A673 (cell line): ENCODE data around the gene AHCYL2. TPM values are rescaled to one million over a fixed set of nuclear protein-coding genes. Genes with fewer than 3 reads are reported as not detected.

Experiments used
- BruUV-seq: library from RNA; stranded (reverse); fragments of 400-500 nt; replicated peaks from 2 replicates; lab custom pipeline; 2021; lab: Mats Ljungman, UMichigan
- CTCF ChIA-PET: fragments of 300-600 bp; sonication (Branson Sonifier 250); formaldehyde crosslinking; loops from one replicate; lab custom pipeline; 2022; ENCODE audit warnings: antibody characterized with exemption; lab: Charles Lee
- POLR2A ChIA-PET: fragments of 300-600 bp; sonication (Branson Sonifier 250); formaldehyde crosslinking; loops from one replicate; lab custom pipeline; 2022; ENCODE audit warnings: antibody characterized with exemption; ENCODE audit not compliant: low non-redundant PET; lab: Charles Lee
- DNase-seq: peaks from one replicate; pipeline ENCODE4 v3.0.0-alpha.2; 2015; ENCODE audit warnings: low spot score
- H3K27ac ChIP-seq: fragments of 200-600 bp; sonication (generic); 2 replicates; pipeline ENCODE4 v1.5.1; 2016; ENCODE audit warnings: mixed run types, low read depth, mild to moderate bottlenecking, mixed read lengths, antibody characterized with exemption, low read length; ENCODE audit not compliant: poor library complexity, severe bottlenecking
- H3K27me3 ChIP-seq: fragments of 200-600 bp; sonication (generic); replicated peaks from 2 replicates; pipeline ENCODE4 v1.6.1; 2017; ENCODE audit warnings: mixed run types, low read depth, mild to moderate bottlenecking, mixed read lengths, antibody characterized with exemption, low read length; ENCODE audit not compliant: insufficient read depth, poor library complexity
- H3K36me3 ChIP-seq: fragments of 200-600 bp; sonication (generic); 2 replicates; pipeline ENCODE4 v1.6.1; 2016; ENCODE audit warnings: mixed run types, mild to moderate bottlenecking, mixed read lengths, antibody characterized with exemption, low read length; ENCODE audit not compliant: insufficient read depth, poor library complexity, severe bottlenecking
- H3K4me1 ChIP-seq: fragments of 200-600 bp; sonication (generic); 2 replicates; pipeline ENCODE4 v1.6.1; 2017; ENCODE audit warnings: mixed run types, mild to moderate bottlenecking, mixed read lengths, antibody characterized with exemption, low read length; ENCODE audit not compliant: insufficient read depth, poor library complexity, severe bottlenecking
- H3K4me3 ChIP-seq: fragments of 200-600 bp; sonication (generic); 2 replicates; pipeline ENCODE4 v1.5.1; 2016; ENCODE audit warnings: low read depth, mixed run types, mild to moderate bottlenecking, mixed read lengths, low read length; ENCODE audit not compliant: poor library complexity, severe bottlenecking
- H3K9me3 ChIP-seq: fragments of 200-600 bp; sonication (generic); 2 replicates; pipeline ENCODE4 v1.6.1; 2016; ENCODE audit warnings: mixed run types, low read depth, mild to moderate bottlenecking, mixed read lengths, antibody characterized with exemption, low read length; ENCODE audit not compliant: poor library complexity, severe bottlenecking
- EZH2 ChIP-seq: fragments of 200-600 bp; sonication (generic); IDR thresholded peaks from 2 replicates; pipeline ENCODE4 v1.6.1; 2017; ENCODE audit warnings: borderline replicate concordance, low read depth, mild to moderate bottlenecking, mixed read lengths, antibody characterized with exemption, low read length; ENCODE audit not compliant: poor library complexity, severe bottlenecking
- intact Hi-C: fragments of 100-400 bp; cut with micrococcal nuclease; formaldehyde crosslinking; loops from one replicate; pipeline ENCODE4 v1.10.0; 2022; ENCODE audit not compliant: unreplicated experiment
- total RNA-seq: library from RNA; stranded (reverse); gene quantifications from 2 replicates; pipeline ENCODE4 v1.2.3, GENCODE V29; 2021
- TF ChIP-seq, protein P1 (sequence below): fragments of 300-800, 200-600 bp; sonication (generic); conservative IDR thresholded peaks from 2 replicates; pipeline ENCODE4 v1.5.1; 2017; ENCODE audit warnings: low read depth, mild to moderate bottlenecking, antibody characterized with exemption, low read length, moderate library complexity, mixed read lengths

The AHCYL2 gene
- total RNA-seq, 1 experiment from 2014 or later, result 35.2 TPM

DNA sequence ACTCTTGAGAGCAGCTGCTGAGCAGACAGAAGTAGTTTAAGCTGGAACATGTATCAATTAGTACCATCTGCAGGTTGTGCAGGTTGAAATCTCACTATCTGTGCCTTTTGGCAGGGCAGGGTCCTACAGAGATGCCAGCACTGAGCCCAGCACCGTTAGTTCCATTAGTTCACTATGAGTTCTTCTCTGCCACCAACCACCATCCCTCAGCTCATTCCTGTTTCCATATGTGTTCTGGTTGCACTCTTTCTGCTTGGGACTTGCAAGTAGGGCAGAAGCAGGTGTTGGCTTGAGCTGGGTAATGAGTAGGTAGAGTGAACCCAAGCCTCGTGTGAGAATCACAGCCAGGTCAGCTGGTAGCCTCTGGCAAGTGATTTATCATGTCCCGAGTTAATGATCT lies 33.6 kb upstream of the AHCYL2 start:
- intact Hi-C loops, result no loop called here
- peaks cover 11% of the 10 kb centered on the region for H3K4me1 ChIP-seq
- no peak overlapping the region for H3K4me3 ChIP-seq
- DNase-seq, result no peak
- H3K27ac ChIP-seq, result no peak overlapping the region
- TF ChIP-seq, protein P1, sequence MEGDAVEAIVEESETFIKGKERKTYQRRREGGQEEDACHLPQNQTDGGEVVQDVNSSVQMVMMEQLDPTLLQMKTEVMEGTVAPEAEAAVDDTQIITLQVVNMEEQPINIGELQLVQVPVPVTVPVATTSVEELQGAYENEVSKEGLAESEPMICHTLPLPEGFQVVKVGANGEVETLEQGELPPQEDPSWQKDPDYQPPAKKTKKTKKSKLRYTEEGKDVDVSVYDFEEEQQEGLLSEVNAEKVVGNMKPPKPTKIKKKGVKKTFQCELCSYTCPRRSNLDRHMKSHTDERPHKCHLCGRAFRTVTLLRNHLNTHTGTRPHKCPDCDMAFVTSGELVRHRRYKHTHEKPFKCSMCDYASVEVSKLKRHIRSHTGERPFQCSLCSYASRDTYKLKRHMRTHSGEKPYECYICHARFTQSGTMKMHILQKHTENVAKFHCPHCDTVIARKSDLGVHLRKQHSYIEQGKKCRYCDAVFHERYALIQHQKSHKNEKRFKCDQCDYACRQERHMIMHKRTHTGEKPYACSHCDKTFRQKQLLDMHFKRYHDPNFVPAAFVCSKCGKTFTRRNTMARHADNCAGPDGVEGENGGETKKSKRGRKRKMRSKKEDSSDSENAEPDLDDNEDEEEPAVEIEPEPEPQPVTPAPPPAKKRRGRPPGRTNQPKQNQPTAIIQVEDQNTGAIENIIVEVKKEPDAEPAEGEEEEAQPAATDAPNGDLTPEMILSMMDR, result no peak
- TF ChIP-seq EZH2, result no peak
- CTCF ChIA-PET, result no interaction called here
- POLR2A ChIA-PET, result no interaction called here
- H3K36me3 ChIP-seq, result no peaks in the 10 kb centered on the region
- no peaks in the 10 kb centered on the region for H3K27me3 ChIP-seq
- no peaks in the 10 kb centered on the region for H3K9me3 ChIP-seq
- no TSS peak for BruUV-seq

- intact Hi-C loops, result no loop called here
- POLR2A ChIA-PET, result no interaction called here
- no peaks in the 10 kb centered on the region for H3K27me3 ChIP-seq
- TF ChIP-seq EZH2, result no peak
- TF ChIP-seq, protein P1, result no peak
- H3K27ac ChIP-seq, result no peak overlapping the region
- CTCF ChIA-PET, result no interaction called here
- no peaks in the 10 kb centered on the region for H3K9me3 ChIP-seq
- BruUV-seq, result no TSS peak
- H3K4me3 ChIP-seq, result no peak overlapping the region
- DNase-seq, result no peak
- no peaks in the 10 kb centered on the region for H3K36me3 ChIP-seq
- H3K4me1 ChIP-seq, result peaks cover 11% of the 10 kb centered on the region
Measured at GRCh38 chr7:129193892-129194291, 30.9 kb upstream of the AHCYL2 start.

GRCh38 chr7:129197771-129198170 lies 27.1 kb upstream of the AHCYL2 start:
- Histone ChIP-seq H3K4me1 (no peaks in the 10 kb centered on the region), H3K9me3 (no peaks in the 10 kb centered on the region), H3K4me3 (no peak overlapping the region), H3K27me3 (no peaks in the 10 kb centered on the region), H3K27ac (no peak overlapping the region), H3K36me3 (no peaks in the 10 kb centered on the region)
- TF ChIP-seq, protein P1, result no peak
- TF ChIP-seq EZH2, result no peak
- ChIA-PET CTCF (no interaction called here), POLR2A (no interaction called here)
- no peak for DNase-seq
- intact Hi-C loops, result no loop called here
- BruUV-seq, result no TSS peak
